ENCODE measurements around the gene ABHD12. TPM values are rescaled to one million over a fixed set of nuclear protein-coding genes. Genes with fewer than 3 reads are reported as not detected.

The ABHD12 gene
- total and polyA plus RNA-seq, 2 donors (not counting 1 experiment from before 2014, with no cell fraction given), result 79.1 to 84.6 TPM

DNA sequence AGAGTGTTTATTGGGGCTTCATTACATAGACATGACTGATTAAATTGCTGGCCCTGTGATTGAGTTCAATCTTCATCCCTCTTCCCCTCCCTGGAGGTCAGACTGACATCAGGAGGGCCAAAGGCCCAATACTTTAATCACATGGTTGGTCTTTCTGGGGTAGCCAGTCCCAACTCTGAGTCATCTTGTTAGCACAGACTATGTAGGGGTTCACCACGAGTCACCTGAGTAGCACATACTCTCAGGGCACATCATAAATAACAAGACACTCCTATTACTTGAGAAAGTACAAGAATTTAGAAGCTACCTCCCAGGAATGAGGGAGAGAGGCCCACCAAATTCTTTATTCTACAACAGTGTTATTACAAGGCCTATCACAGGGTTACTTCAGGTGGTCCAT, 28.1 kb upstream of the ABHD12 start:
- peaks cover 7% of the 10 kb centered on the region for H3K36me3 ChIP-seq (ENCODE audit: control insufficient read depth, insufficient read depth, low read length)
- H2AFZ ChIP-seq (ENCODE audit: low read length), result no peak overlapping the region
- peak in 1 of 2 donors; percentile 21 for DNase-seq (ENCODE audit: low read depth in 2 of 2)
- no peaks in the 10 kb centered on the region for H4K20me1 ChIP-seq (ENCODE audit: control insufficient read depth, extremely low read depth, insufficient read depth, low read length)
- H3K4me3 ChIP-seq (replicated peaks in 1 of 4; ENCODE audit: control extremely low read depth in 1 of 4, insufficient read depth in 1 of 4, low read depth in 3 of 4, low read length in 4 of 4), result no peak overlapping the region
- peaks cover 3% of the 10 kb centered on the region for H3K4me1 ChIP-seq (ENCODE audit: control insufficient read depth, extremely low read depth, insufficient read depth, low read length)
- H3K79me2 ChIP-seq (ENCODE audit: control insufficient read depth, insufficient read depth, low read length), result no peaks in the 10 kb centered on the region
- no peak overlapping the region for H3K4me2 ChIP-seq (ENCODE audit: extremely low read depth, insufficient read depth, low read length)
- no peaks in the 10 kb centered on the region for H3K9me3 ChIP-seq (ENCODE audit: control insufficient read depth, insufficient read depth, low read depth, low read length)
- no peak overlapping the region for H3K9ac ChIP-seq (ENCODE audit: insufficient read depth, low read length)
- peak overlapping the region; percentile 16 for H3K27ac ChIP-seq (ENCODE audit: insufficient read depth, low read length)
- TF ChIP-seq EZH2 (IDR thresholded peaks at IDR 0.05; ENCODE audit: low read length, missing control alignments), result no peak
- TF ChIP-seq, protein P1, sequence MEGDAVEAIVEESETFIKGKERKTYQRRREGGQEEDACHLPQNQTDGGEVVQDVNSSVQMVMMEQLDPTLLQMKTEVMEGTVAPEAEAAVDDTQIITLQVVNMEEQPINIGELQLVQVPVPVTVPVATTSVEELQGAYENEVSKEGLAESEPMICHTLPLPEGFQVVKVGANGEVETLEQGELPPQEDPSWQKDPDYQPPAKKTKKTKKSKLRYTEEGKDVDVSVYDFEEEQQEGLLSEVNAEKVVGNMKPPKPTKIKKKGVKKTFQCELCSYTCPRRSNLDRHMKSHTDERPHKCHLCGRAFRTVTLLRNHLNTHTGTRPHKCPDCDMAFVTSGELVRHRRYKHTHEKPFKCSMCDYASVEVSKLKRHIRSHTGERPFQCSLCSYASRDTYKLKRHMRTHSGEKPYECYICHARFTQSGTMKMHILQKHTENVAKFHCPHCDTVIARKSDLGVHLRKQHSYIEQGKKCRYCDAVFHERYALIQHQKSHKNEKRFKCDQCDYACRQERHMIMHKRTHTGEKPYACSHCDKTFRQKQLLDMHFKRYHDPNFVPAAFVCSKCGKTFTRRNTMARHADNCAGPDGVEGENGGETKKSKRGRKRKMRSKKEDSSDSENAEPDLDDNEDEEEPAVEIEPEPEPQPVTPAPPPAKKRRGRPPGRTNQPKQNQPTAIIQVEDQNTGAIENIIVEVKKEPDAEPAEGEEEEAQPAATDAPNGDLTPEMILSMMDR (conservative IDR thresholded peaks at IDR 0.05 in 1 of 2, IDR thresholded peaks at IDR 0.05 in 1 of 2; ENCODE audit: low read depth in 1 of 2, low read length in 2 of 2), result no peak
- no peaks in the 10 kb centered on the region for H3K27me3 ChIP-seq (ENCODE audit: control insufficient read depth, insufficient read depth, low read length)

DNA sequence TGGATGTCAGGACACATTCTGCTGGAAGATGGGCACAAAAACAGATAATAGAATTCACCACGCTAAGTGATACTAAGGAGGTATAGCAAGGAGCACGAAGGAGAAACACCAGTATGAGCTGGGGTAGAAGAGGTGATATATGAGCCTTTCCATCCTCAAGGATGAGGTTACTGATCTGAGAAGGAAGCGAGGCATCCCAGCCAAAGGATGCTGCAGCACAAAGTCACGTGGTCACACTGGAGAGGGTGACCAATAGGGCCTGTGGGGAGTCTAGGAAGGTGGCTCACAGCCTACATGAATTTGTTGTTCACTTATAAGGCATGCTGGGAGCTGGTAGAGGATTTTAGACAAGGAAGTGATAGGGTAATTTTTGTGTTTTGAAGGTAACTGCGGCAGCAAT, 18.3 kb upstream of the ABHD12 start:
- Histone ChIP-seq H3K9me3 (ENCODE audit: control insufficient read depth, insufficient read depth, low read depth, low read length) (no peaks in the 10 kb centered on the region), H4K20me1 (ENCODE audit: control insufficient read depth, extremely low read depth, insufficient read depth, low read length) (no peaks in the 10 kb centered on the region), H3K4me3 (replicated peaks in 1 of 4; ENCODE audit: control extremely low read depth in 1 of 4, insufficient read depth in 1 of 4, low read depth in 3 of 4, low read length in 4 of 4) (peak overlapping the region in 2 of 4 experiments; percentile 83 to 93), H3K9ac (ENCODE audit: insufficient read depth, low read length) (no peak overlapping the region), H3K79me2 (ENCODE audit: control insufficient read depth, insufficient read depth, low read length) (peaks cover 30% of the 10 kb centered on the region), H3K27me3 (ENCODE audit: control insufficient read depth, insufficient read depth, low read length) (no peaks in the 10 kb centered on the region), H2AFZ (ENCODE audit: low read length) (no peak overlapping the region), H3K36me3 (ENCODE audit: control insufficient read depth, insufficient read depth, low read length) (no peaks in the 10 kb centered on the region), H3K4me2 (ENCODE audit: extremely low read depth, insufficient read depth, low read length) (peak overlapping the region; percentile 81), H3K27ac (ENCODE audit: insufficient read depth, low read length) (no peak overlapping the region), H3K4me1 (ENCODE audit: control insufficient read depth, extremely low read depth, insufficient read depth, low read length) (peaks cover 5% of the 10 kb centered on the region)
- DNase-seq (ENCODE audit: low read depth in 2 of 2), result no peak
- TF ChIP-seq EZH2 (IDR thresholded peaks at IDR 0.05; ENCODE audit: low read length, missing control alignments), result no peak
- TF ChIP-seq, protein P1 (conservative IDR thresholded peaks at IDR 0.05 in 1 of 2, IDR thresholded peaks at IDR 0.05 in 1 of 2; ENCODE audit: low read depth in 1 of 2, low read length in 2 of 2), result no peak

- no peaks in the 10 kb centered on the region for H3K9me3 ChIP-seq (ENCODE audit: control insufficient read depth, insufficient read depth, low read depth, low read length)
- no peaks in the 10 kb centered on the region for H4K20me1 ChIP-seq (ENCODE audit: control insufficient read depth, extremely low read depth, insufficient read depth, low read length)
- TF ChIP-seq EZH2 (IDR thresholded peaks at IDR 0.05; ENCODE audit: low read length, missing control alignments), result no peak
- TF ChIP-seq, protein P1 (conservative IDR thresholded peaks at IDR 0.05 in 1 of 2, IDR thresholded peaks at IDR 0.05 in 1 of 2; ENCODE audit: low read depth in 1 of 2, low read length in 2 of 2), result no peak
- H3K4me3 ChIP-seq (replicated peaks in 1 of 4; ENCODE audit: control extremely low read depth in 1 of 4, insufficient read depth in 1 of 4, low read depth in 3 of 4, low read length in 4 of 4), result peak overlapping the region; percentile 83 to 93 (median 84)
- peak overlapping the region; percentile 81 for H3K4me2 ChIP-seq (ENCODE audit: extremely low read depth, insufficient read depth, low read length)
- peaks cover 5% of the 10 kb centered on the region for H3K4me1 ChIP-seq (ENCODE audit: control insufficient read depth, extremely low read depth, insufficient read depth, low read length)
- peak overlapping the region; percentile 84 for H3K9ac ChIP-seq (ENCODE audit: insufficient read depth, low read length)
- peak overlapping the region; percentile 95 for H2AFZ ChIP-seq (ENCODE audit: low read length)
- H3K27me3 ChIP-seq (ENCODE audit: control insufficient read depth, insufficient read depth, low read length), result no peaks in the 10 kb centered on the region
- no peak for DNase-seq (ENCODE audit: low read depth in 2 of 2)
- H3K27ac ChIP-seq (ENCODE audit: insufficient read depth, low read length), result peak overlapping the region; percentile 86
- peaks cover 30% of the 10 kb centered on the region for H3K79me2 ChIP-seq (ENCODE audit: control insufficient read depth, insufficient read depth, low read length)
- no peaks in the 10 kb centered on the region for H3K36me3 ChIP-seq (ENCODE audit: control insufficient read depth, insufficient read depth, low read length)
These were observed 17.5 kb upstream of the ABHD12 start for GRCh38 chr20:25408170-25408547.
